AG09309 (cell line): Measurements from ENCODE around the gene TMEM200A.

Experiments
- DNase-seq: peaks from one replicate; pipeline ENCODE4 v3.0.0-alpha.2; 2010; ENCODE audit warnings: low read depth
- H3K4me3 ChIP-seq: 2 replicates; pipeline ENCODE4 v1.5.1; 2011; ENCODE audit warnings: mild to moderate bottlenecking, low read depth, low read length, moderate library complexity; ENCODE audit not compliant: control insufficient read depth
- CTCF ChIP-seq: IDR thresholded peaks from 2 replicates; pipeline ENCODE4 v1.5.1; 2011; ENCODE audit warnings: mild to moderate bottlenecking, low read depth, low read length, inconsistent platforms; ENCODE audit not compliant: insufficient read depth, control insufficient read depth; ENCODE audit errors: missing control alignments

Gene TMEM200A

GRCh38 chr6:130396722-130397121 lies 30.9 kb downstream of the TMEM200A start:
- no peak overlapping the region for H3K4me3 ChIP-seq
- no peak for DNase-seq
- TF ChIP-seq CTCF = no peak

GRCh38 chr6:130405549-130405948 lies 39.7 kb downstream of the TMEM200A start:
- no peak for DNase-seq
- H3K4me3 ChIP-seq = no peak overlapping the region
- no peak for TF ChIP-seq CTCF

- TF ChIP-seq CTCF = no peak
- no peak for DNase-seq
- H3K4me3 ChIP-seq = no peak overlapping the region
Measured at GRCh38 chr6:130407032-130407431, 41.2 kb downstream of the TMEM200A start.

GRCh38 chr6:130409418-130410100 lies 43.7 kb downstream of the TMEM200A start:
- no peak for TF ChIP-seq CTCF
- DNase-seq = no peak
- no peak overlapping the region for H3K4me3 ChIP-seq

- H3K4me3 ChIP-seq = no peak overlapping the region
- no peak for TF ChIP-seq CTCF
- DNase-seq = no peak
Measured at GRCh38 chr6:130411481-130411880, 45.7 kb downstream of the TMEM200A start.

GRCh38 chr6:130412556-130413290 lies 46.9 kb downstream of the TMEM200A start:
- DNase-seq = no peak
- TF ChIP-seq CTCF = no peak

GRCh38 chr6:130417951-130418350 lies 52.1 kb downstream of the TMEM200A start:
- no peak for TF ChIP-seq CTCF
- DNase-seq = no peak
- no peak overlapping the region for H3K4me3 ChIP-seq

More at GRCh38 chr6:130412556-130413290, 46.9 kb downstream of the TMEM200A start:
- no peak overlapping the region for H3K4me3 ChIP-seq
